HFFc6 (cell line): ENCODE measurements around the gene TAS1R3. TPM values are rescaled to one million over a fixed set of nuclear protein-coding genes. Genes with fewer than 3 reads are reported as not detected.

ENCODE experiments used
- DNase-seq: peaks from one replicate; pipeline ENCODE4 v3.0.0-alpha.2; 2018
- H3K27ac Mint-ChIP-seq: 2 replicates; pipeline ENCODE4 v1.8.0; 2020; ENCODE audit warnings: mild to moderate bottlenecking, mixed read lengths
- H3K27me3 Mint-ChIP-seq: 2 replicates; pipeline ENCODE4 v1.8.0; 2021; ENCODE audit warnings: mild to moderate bottlenecking, moderate library complexity, mixed read lengths; ENCODE audit not compliant: insufficient read depth
- H3K36me3 Mint-ChIP-seq: 2 replicates; pipeline ENCODE4 v1.8.0; 2021; ENCODE audit warnings: low read depth, mixed read lengths
- H3K4me1 Mint-ChIP-seq: 2 replicates; pipeline ENCODE4 v1.8.0; 2020; ENCODE audit warnings: low read depth, mixed read lengths
- H3K4me3 Mint-ChIP-seq: 2 replicates; pipeline ENCODE4 v1.8.0; 2020; ENCODE audit warnings: mild to moderate bottlenecking, moderate library complexity, mixed read lengths
- H3K9me3 Mint-ChIP-seq: 2 replicates; pipeline ENCODE4 v1.8.0; 2020; ENCODE audit warnings: mild to moderate bottlenecking, mixed read lengths
- total RNA-seq, 6 experiments: library from RNA; stranded (reverse); fragmentation: NEBNext Ultra II Directional; extraction: Animal tissue kit (Norgen Biotek cat#: 25700); gene quantifications; 2 replicates in 1 of 6; 3 replicates in 5 of 6; pipeline ENCODE4 v1.2.3, GENCODE V29; 2021
- TF ChIP-seq, protein P1 (sequence below): fragments of 200-600 bp; sonication (generic); IDR thresholded peaks from 2 replicates; pipeline ENCODE4 v1.5.0; 2021; ENCODE audit warnings: antibody characterized with exemption, mild to moderate bottlenecking

TAS1R3 gene
- total RNA-seq, 6 experiments from 2014 or later = 0.07 to 0.20 (median 0.13) TPM

- Mint-ChIP-seq H3K4me3 (no peak overlapping the region; the same call in 1 of the 2 replicates), H3K27me3 (peaks cover 6% of the 10 kb centered on the region), H3K36me3 (no peaks in the 10 kb centered on the region; the same call in 1 of the 2 replicates), H3K9me3 (no peaks in the 10 kb centered on the region), H3K4me1 (peaks cover 16% of the 10 kb centered on the region), H3K27ac (no peak overlapping the region)
- no peak for DNase-seq
- TF ChIP-seq, protein P1, sequence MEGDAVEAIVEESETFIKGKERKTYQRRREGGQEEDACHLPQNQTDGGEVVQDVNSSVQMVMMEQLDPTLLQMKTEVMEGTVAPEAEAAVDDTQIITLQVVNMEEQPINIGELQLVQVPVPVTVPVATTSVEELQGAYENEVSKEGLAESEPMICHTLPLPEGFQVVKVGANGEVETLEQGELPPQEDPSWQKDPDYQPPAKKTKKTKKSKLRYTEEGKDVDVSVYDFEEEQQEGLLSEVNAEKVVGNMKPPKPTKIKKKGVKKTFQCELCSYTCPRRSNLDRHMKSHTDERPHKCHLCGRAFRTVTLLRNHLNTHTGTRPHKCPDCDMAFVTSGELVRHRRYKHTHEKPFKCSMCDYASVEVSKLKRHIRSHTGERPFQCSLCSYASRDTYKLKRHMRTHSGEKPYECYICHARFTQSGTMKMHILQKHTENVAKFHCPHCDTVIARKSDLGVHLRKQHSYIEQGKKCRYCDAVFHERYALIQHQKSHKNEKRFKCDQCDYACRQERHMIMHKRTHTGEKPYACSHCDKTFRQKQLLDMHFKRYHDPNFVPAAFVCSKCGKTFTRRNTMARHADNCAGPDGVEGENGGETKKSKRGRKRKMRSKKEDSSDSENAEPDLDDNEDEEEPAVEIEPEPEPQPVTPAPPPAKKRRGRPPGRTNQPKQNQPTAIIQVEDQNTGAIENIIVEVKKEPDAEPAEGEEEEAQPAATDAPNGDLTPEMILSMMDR = no peak
Measured at GRCh38 chr1:1310476-1311053, 20.5 kb upstream of the TAS1R3 start.

GRCh38 chr1:1311107-1312104 lies 19.7 kb upstream of the TAS1R3 start:
- peaks cover 8% of the 10 kb centered on the region for H3K4me1 Mint-ChIP-seq
- H3K4me3 Mint-ChIP-seq = no peak overlapping the region
- DNase-seq = no peak
- peaks cover 7% of the 10 kb centered on the region for H3K27me3 Mint-ChIP-seq
- TF ChIP-seq, protein P1 = no peak
- H3K9me3 Mint-ChIP-seq = no peaks in the 10 kb centered on the region
- no peak overlapping the region for H3K27ac Mint-ChIP-seq
- no peaks in the 10 kb centered on the region; the same call in 1 of the 2 replicates for H3K36me3 Mint-ChIP-seq

GRCh38 chr1:1312450-1313314 lies 18.4 kb upstream of the TAS1R3 start:
- Mint-ChIP-seq H3K36me3 (peaks cover 5% of the 10 kb centered on the region; the same call in 1 of the 2 replicates), H3K4me1 (peaks cover 7% of the 10 kb centered on the region)
- no peak for DNase-seq

GRCh38 chr1:1313500-1314236 lies 17.4 kb upstream of the TAS1R3 start:
- H3K4me3 Mint-ChIP-seq = no peak overlapping the region; the same call in 1 of the 2 replicates

More at GRCh38 chr1:1312450-1313314, 18.4 kb upstream of the TAS1R3 start:
- TF ChIP-seq, protein P1 = no peak
- Mint-ChIP-seq H3K4me3 (no peak overlapping the region), H3K9me3 (no peaks in the 10 kb centered on the region), H3K27ac (no peak overlapping the region), H3K27me3 (peaks cover 6% of the 10 kb centered on the region)

More at GRCh38 chr1:1313500-1314236, 17.4 kb upstream of the TAS1R3 start:
- Mint-ChIP-seq H3K27ac (no peak overlapping the region), H3K9me3 (no peaks in the 10 kb centered on the region), H3K4me1 (peaks cover 17% of the 10 kb centered on the region), H3K36me3 (peaks cover 5% of the 10 kb centered on the region; the same call in 1 of the 2 replicates), H3K27me3 (peaks cover 6% of the 10 kb centered on the region)
- TF ChIP-seq, protein P1 = no peak
- no peak for DNase-seq
